GM10847 (cell line): ENCODE results near the gene KDM8.
A peak's percentile ranks its signal among the peaks of the same experiment; 100 is the strongest.

ENCODE experiments used
- POLR2A ChIP-seq: IDR thresholded peaks from 2 replicates; pipeline ENCODE4 v1.6.1; 2011; ENCODE audit not compliant: insufficient read length; ENCODE audit errors: extremely low read depth

KDM8 gene

DNA sequence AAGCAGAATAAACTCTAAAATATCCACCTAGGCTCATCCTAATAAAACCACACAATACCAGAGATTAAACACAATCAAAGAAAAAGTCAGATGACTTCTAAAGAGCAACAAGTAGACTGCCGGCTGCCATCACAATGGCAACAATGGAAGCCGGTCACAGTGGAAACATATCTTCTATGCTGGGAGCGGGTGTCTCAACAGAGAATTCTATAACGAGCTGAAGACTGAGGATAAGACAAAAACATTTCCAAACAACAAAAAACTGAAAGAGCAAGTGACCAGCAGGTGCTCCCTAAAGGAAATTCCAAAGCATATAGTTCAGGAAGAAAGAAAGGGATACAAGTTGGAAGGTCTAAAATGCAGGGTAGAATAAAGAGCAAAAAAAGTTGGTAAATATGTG is 56.4 kb downstream of the KDM8 start:
- no peak for TF ChIP-seq POLR2A

GRCh38 chr16:27264151-27264550 is 60.8 kb downstream of the KDM8 start:
- no peak for TF ChIP-seq POLR2A

GRCh38 chr16:27265982-27266381 is 62.7 kb downstream of the KDM8 start:
- TF ChIP-seq POLR2A, result no peak

DNA sequence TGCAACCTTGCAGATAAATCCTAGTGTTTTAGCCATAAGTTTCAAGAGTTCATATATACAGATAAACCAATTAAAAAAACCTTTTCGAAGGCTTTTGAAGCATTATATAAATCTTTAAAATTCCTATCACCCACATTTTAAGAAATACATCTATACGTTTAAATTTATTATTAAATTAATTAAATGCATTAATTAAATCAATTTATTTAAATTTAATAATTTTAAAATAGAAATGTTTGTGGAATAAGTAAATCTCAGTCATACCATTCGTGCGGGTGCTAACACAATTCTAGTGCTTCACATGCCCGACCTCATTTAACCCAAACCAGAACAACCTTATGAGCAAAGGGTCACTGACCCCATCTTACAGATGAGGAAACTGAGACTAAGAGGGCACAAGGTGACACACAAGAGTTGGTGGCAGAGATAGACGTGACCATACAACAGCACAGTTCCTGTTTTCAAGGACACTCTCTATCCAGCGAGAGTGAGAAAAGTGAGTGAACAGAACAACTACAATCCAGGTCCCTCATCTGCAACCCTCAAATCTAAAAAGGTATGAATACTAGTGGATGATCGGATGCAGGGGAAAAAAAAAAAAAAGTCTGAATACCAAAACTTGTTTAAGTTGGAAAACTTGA is 63.8 kb downstream of the KDM8 start:
- TF ChIP-seq POLR2A, result no peak

- TF ChIP-seq POLR2A, result peak; percentile 90
These were observed 65.3 kb downstream of the KDM8 start, which contains the start of gene NSMCE1 for GRCh38 chr16:27268376-27269299. NSMCE1 (minus strand) TSS chr16:27268772; CDS start chr16:27257570, 11,202 bp downstream.

GRCh38 chr16:27269300-27270150 is 66.2 kb downstream of the KDM8 start:
- TF ChIP-seq POLR2A, result no peak

DNA sequence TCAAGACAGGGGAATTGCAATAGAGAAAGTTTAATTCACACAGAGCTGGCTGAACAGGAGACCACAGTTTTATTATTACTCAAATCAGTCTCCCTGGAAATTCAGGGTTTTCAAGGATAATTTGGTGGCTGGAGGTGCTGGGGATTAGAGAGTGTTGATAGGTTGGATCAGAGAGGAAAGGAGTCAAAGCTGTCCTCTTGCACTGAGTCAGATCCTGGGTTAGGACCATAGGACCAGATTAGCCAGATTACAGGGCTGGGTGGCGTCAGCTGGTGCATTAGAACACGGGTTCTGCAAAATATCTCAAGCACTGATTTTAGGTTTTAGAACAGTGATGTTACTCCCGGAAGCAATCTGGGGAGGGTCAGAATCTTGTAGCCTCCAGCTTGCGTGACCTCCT is 67.0 kb downstream of the KDM8 start:
- no peak for TF ChIP-seq POLR2A
